GM21786 (cell line): ENCODE measurements around the gene MYOG.

Experiments
- ATAC-seq: cut with Tn5 transposase; IDR thresholded peaks from one replicate; pipeline ENCODE4 v1.9.1; 2021; ENCODE audit not compliant: unreplicated experiment

The MYOG gene

GRCh38 chr1:203091199-203091477 is 5.3 kb upstream of the MYOG start:
- no peak for ATAC-seq

- ATAC-seq = no peak
Observed at GRCh38 chr1:203090421-203091198, 4.8 kb upstream of the MYOG start.

GRCh38 chr1:203089651-203090045 is 3.8 kb upstream of the MYOG start:
- no peak for ATAC-seq

GRCh38 chr1:203089001-203089650 is 3.3 kb upstream of the MYOG start:
- ATAC-seq = no peak

GRCh38 chr1:203088441-203088840 is 2.6 kb upstream of the MYOG start:
- no peak for ATAC-seq

GRCh38 chr1:203086992-203087763 is 1.4 kb upstream of the MYOG start:
- ATAC-seq = no peak

GRCh38 chr1:203084588-203085527 is 954 bp downstream of the MYOG start:
- no peak for ATAC-seq

GRCh38 chr1:203083463-203083921 is 2.3 kb downstream of the MYOG start:
- ATAC-seq = no peak

GRCh38 chr1:203082571-203083462 is 3.0 kb downstream of the MYOG start:
- ATAC-seq = no peak

GRCh38 chr1:203082231-203082505 is 3.6 kb downstream of the MYOG start:
- no peak for ATAC-seq

GRCh38 chr1:203081465-203082230 is 4.2 kb downstream of the MYOG start:
- no peak for ATAC-seq

- no peak for ATAC-seq
Observed at GRCh38 chr1:203080456-203080855, 5.4 kb downstream of the MYOG start.

- no peak for ATAC-seq
Observed at GRCh38 chr1:203078478-203078877, 7.3 kb downstream of the MYOG start.

GRCh38 chr1:203077956-203078355 is 7.9 kb downstream of the MYOG start:
- no peak for ATAC-seq

- no peak for ATAC-seq
Observed at GRCh38 chr1:203077367-203077766, 8.4 kb downstream of the MYOG start.

- ATAC-seq = no peak
Observed at GRCh38 chr1:203076031-203076511, 9.7 kb downstream of the MYOG start.

- ATAC-seq = no peak
Observed at GRCh38 chr1:203075236-203076030, 10.4 kb downstream of the MYOG start.

GRCh38 chr1:203074610-203075009 is 11.2 kb downstream of the MYOG start:
- no peak for ATAC-seq
